H9 (cell line): ENCODE data around the gene ZNF792. TPM values are rescaled to one million over a fixed set of nuclear protein-coding genes. Genes with fewer than 3 reads are reported as not detected.

Experiments
- DNase-seq: peaks from one replicate; pipeline ENCODE4 v3.0.0-alpha.2; 2017
- H2AFZ ChIP-seq: one replicate; pipeline ENCODE4 v1.6.1; 2013; ENCODE audit warnings: mild to moderate bottlenecking, low read length, control low read depth, moderate library complexity
- H2AK5ac ChIP-seq: 2 replicates; pipeline ENCODE4 v1.6.1; 2013; ENCODE audit warnings: low read length, control low read depth, mixed read lengths; ENCODE audit not compliant: insufficient read length
- H2BK120ac ChIP-seq: one replicate; pipeline ENCODE4 v1.6.1; 2013; ENCODE audit warnings: low read depth, mild to moderate bottlenecking, low read length, control low read depth, inconsistent platforms; ENCODE audit not compliant: poor library complexity, severe bottlenecking
- H2BK12ac ChIP-seq: 2 replicates; pipeline ENCODE4 v1.6.1; 2013; ENCODE audit warnings: low read length, control low read depth, mixed read lengths, low read depth; ENCODE audit not compliant: insufficient read length
- H2BK15ac ChIP-seq: 2 replicates; pipeline ENCODE4 v1.6.1; 2013; ENCODE audit warnings: low read depth, low read length, control low read depth
- H2BK20ac ChIP-seq: one replicate; pipeline ENCODE4 v1.6.1; 2013; ENCODE audit warnings: low read depth, mild to moderate bottlenecking, low read length, control low read depth, inconsistent platforms; ENCODE audit not compliant: poor library complexity, severe bottlenecking
- H2BK5ac ChIP-seq: 2 replicates; pipeline ENCODE4 v1.6.1; 2013; ENCODE audit warnings: low read length, control low read depth, mixed read lengths; ENCODE audit not compliant: insufficient read length
- H3K14ac ChIP-seq: 2 replicates; pipeline ENCODE4 v1.6.1; 2013; ENCODE audit warnings: low read length, control low read depth; ENCODE audit not compliant: insufficient read depth
- H3K18ac ChIP-seq: 2 replicates; pipeline ENCODE4 v1.6.1; 2013; ENCODE audit warnings: low read depth, mild to moderate bottlenecking, mixed read lengths, low read length, control low read depth; ENCODE audit not compliant: insufficient read length
- H3K23ac ChIP-seq: 2 replicates; pipeline ENCODE4 v1.6.1; 2013; ENCODE audit warnings: low read length, control low read depth, mixed read lengths, low read depth; ENCODE audit not compliant: insufficient read length
- H3K23me2 ChIP-seq: 2 replicates; pipeline ENCODE4 v1.6.1; 2013; ENCODE audit warnings: low read depth, mild to moderate bottlenecking, mixed read lengths, low read length, control low read depth; ENCODE audit not compliant: insufficient read length, poor library complexity, severe bottlenecking
- H3K27ac ChIP-seq: 2 replicates; pipeline ENCODE4 v1.5.1; 2013; ENCODE audit warnings: low read length, control low read depth, mixed read lengths, low read depth; ENCODE audit not compliant: insufficient read length
- H3K27me3 ChIP-seq: 2 replicates; pipeline ENCODE4 v1.6.1; 2013; ENCODE audit warnings: low read length, control low read depth, inconsistent platforms; ENCODE audit not compliant: insufficient read depth
- H3K4ac ChIP-seq: 2 replicates; pipeline ENCODE4 v1.6.1; 2013; ENCODE audit warnings: low read depth, mild to moderate bottlenecking, control low read depth, inconsistent platforms, low read length, moderate library complexity
- H3K4me1 ChIP-seq: 2 replicates; pipeline ENCODE4 v1.6.1; 2013; ENCODE audit warnings: low read length, control low read depth, inconsistent platforms; ENCODE audit not compliant: insufficient read depth
- H3K4me2 ChIP-seq: 2 replicates; pipeline ENCODE4 v1.6.1; 2013; ENCODE audit warnings: low read length, control low read depth, mixed read lengths; ENCODE audit not compliant: insufficient read length, insufficient read depth
- H3K56ac ChIP-seq: 2 replicates; pipeline ENCODE4 v1.6.1; 2013; ENCODE audit warnings: low read depth, mild to moderate bottlenecking, mixed read lengths, low read length, control low read depth; ENCODE audit not compliant: insufficient read length
- H3K79me1 ChIP-seq: 2 replicates; pipeline ENCODE4 v1.6.1; 2013; ENCODE audit warnings: low read depth, mild to moderate bottlenecking, moderate library complexity, low read length, control low read depth, inconsistent platforms; ENCODE audit not compliant: insufficient read depth, poor library complexity, severe bottlenecking
- H3K79me2 ChIP-seq: 2 replicates; pipeline ENCODE4 v1.6.1; 2013; ENCODE audit warnings: low read length, control low read depth, inconsistent platforms; ENCODE audit not compliant: insufficient read depth
- H3K9ac ChIP-seq: 2 replicates; pipeline ENCODE4 v1.6.1; 2013; ENCODE audit warnings: low read length, control low read depth, mixed read lengths; ENCODE audit not compliant: insufficient read length; ENCODE audit errors: extremely low read depth
- H3K9me3 ChIP-seq: one replicate; pipeline ENCODE4 v1.6.1; 2013; ENCODE audit warnings: low read depth, low read length, inconsistent platforms; ENCODE audit not compliant: control insufficient read depth
- H3T11ph ChIP-seq: one replicate; pipeline ENCODE4 v1.6.1; 2013; ENCODE audit warnings: mild to moderate bottlenecking, low read length, control low read depth, inconsistent platforms
- H4K20me1 ChIP-seq: one replicate; pipeline ENCODE4 v1.6.1; 2013; ENCODE audit not compliant: control insufficient read depth, insufficient read length, insufficient read depth
- H4K5ac ChIP-seq: 2 replicates; pipeline ENCODE4 v1.6.1; 2013; ENCODE audit warnings: low read depth, mild to moderate bottlenecking, mixed read lengths, low read length, control low read depth; ENCODE audit not compliant: insufficient read length
- H4K8ac ChIP-seq: replicated peaks from 2 replicates; pipeline ENCODE4 v1.6.1; 2013; ENCODE audit warnings: low read length, control low read depth, mixed read lengths, low read depth; ENCODE audit not compliant: insufficient read length
- H4K91ac ChIP-seq: 2 replicates; pipeline ENCODE4 v1.6.1; 2013; ENCODE audit warnings: low read depth, mild to moderate bottlenecking, moderate library complexity, mixed read lengths, low read length, control low read depth; ENCODE audit not compliant: insufficient read length
- H3K27ac Mint-ChIP-seq, 3 experiments: 2 replicates in 2 of 3; 3 replicates in 1 of 3; pipeline ENCODE4 v1.8.0; 2020 to 2021; ENCODE audit warnings: mixed read lengths in 3 of 3, mild to moderate bottlenecking in 1 of 3, moderate library complexity in 1 of 3
- H3K27me3 Mint-ChIP-seq: 2 replicates; pipeline ENCODE4 v1.8.0; 2021; ENCODE audit warnings: low read depth, mild to moderate bottlenecking, moderate library complexity, mixed read lengths
- H3K36me3 Mint-ChIP-seq, 3 experiments: 2 replicates in 2 of 3; 3 replicates in 1 of 3; pipeline ENCODE4 v1.8.0; 2020 to 2021; ENCODE audit warnings: low read depth in 3 of 3, mixed read lengths in 3 of 3; ENCODE audit not compliant: insufficient read depth in 1 of 3
- H3K4me1 Mint-ChIP-seq, 2 experiments: 2 replicates each; pipeline ENCODE4 v1.8.0; 2020; ENCODE audit warnings: mixed read lengths in 2 of 2
- H3K4me3 Mint-ChIP-seq, 2 experiments: 2 replicates in 1 of 2; 3 replicates in 1 of 2; pipeline ENCODE4 v1.8.0; 2020 to 2021; ENCODE audit warnings: mild to moderate bottlenecking in 2 of 2, mixed read lengths in 2 of 2, moderate library complexity in 1 of 2
- H3K9me3 Mint-ChIP-seq, 2 experiments: 2 replicates in 1 of 2; 3 replicates in 1 of 2; pipeline ENCODE4 v1.8.0; 2020; ENCODE audit warnings: mild to moderate bottlenecking in 2 of 2, mixed read lengths in 2 of 2, moderate library complexity in 1 of 2
- CTCF ChIP-seq: fragments of 200-600 bp; sonication (generic); conservative IDR thresholded peaks from 3 replicates; pipeline ENCODE4 v1.8.0; 2021; ENCODE audit warnings: antibody characterized with exemption, mild to moderate bottlenecking
- WGBS: extraction: QIAGEN DNeasy Blood & Tissue Kit; methylation state at CpG from one replicate; pipeline ENCODE4 v1.1.7; 2013; ENCODE audit warnings: missing lambda C conversion rate, low lambda C conversion rate, mixed read lengths; ENCODE audit not compliant: insufficient read length; ENCODE audit errors: extremely low coverage; 5-methylcytosine and 5-hydroxymethylcytosine counted together
- total RNA-seq: library from RNA; stranded (reverse); gene quantifications from 2 replicates; pipeline ENCODE4 v1.2.1, GENCODE V29; 2021

Gene ZNF792
- total RNA-seq, 1 experiment from 2014 or later: 8.3 TPM

GRCh38 chr19:34985249-34986022 lies 21.4 kb upstream of the ZNF792 start:
- H3K9me3 ChIP-seq: no peaks in the 10 kb centered on the region
- no peak overlapping the region for H2BK120ac ChIP-seq
- no peaks in the 10 kb centered on the region for H3K79me2 ChIP-seq
- no peak overlapping the region for H4K91ac ChIP-seq
- no peak overlapping the region for H2BK5ac ChIP-seq
- TF ChIP-seq CTCF: no peak
- no peak overlapping the region for H3K27ac ChIP-seq
- Mint-ChIP-seq H3K27me3 (no peaks in the 10 kb centered on the region; the same call in 1 of the 2 replicates), H3K4me1 (peaks cover 9% of the 10 kb centered on the region in 2 experiments), H3K4me3 (peak overlapping the region in 1 of 2 experiments; percentile 35; a peak in 2 of 5 replicates), H3K36me3 (peaks cover 0 to 5% (median 0%) of the 10 kb centered on the region in 3 experiments; a peak in 3 of 7 replicates), H3K9me3 (peaks cover 4 to 10% of the 10 kb centered on the region in 2 experiments; a peak in 4 of 5 replicates), H3K27ac (peak overlapping the region; percentile 8 to 45 (median 11); a peak in 3 of 7 replicates)
- H3K79me1 ChIP-seq: no peaks in the 10 kb centered on the region
- DNase-seq: peak; percentile 67
- no peak overlapping the region for H2AFZ ChIP-seq
- H2BK20ac ChIP-seq: no peak overlapping the region
- no peak overlapping the region for H3T11ph ChIP-seq
- no peak overlapping the region for H3K4me2 ChIP-seq
- no peak overlapping the region for H3K56ac ChIP-seq
- H4K20me1 ChIP-seq: no peaks in the 10 kb centered on the region
- H4K8ac ChIP-seq: no peak overlapping the region
- H3K23ac ChIP-seq: no peak overlapping the region
- WGBS: no CpG with 5 or more reads among the region's 7 CpGs
- no peak overlapping the region for H3K14ac ChIP-seq
- no peak overlapping the region for H2BK15ac ChIP-seq
- H2AK5ac ChIP-seq: no peak overlapping the region
- H3K18ac ChIP-seq: peak overlapping the region; percentile 23
- H3K9ac ChIP-seq: no peak overlapping the region
- no peak overlapping the region for H4K5ac ChIP-seq
- no peak overlapping the region for H3K4ac ChIP-seq
- H3K23me2 ChIP-seq: no peaks in the 10 kb centered on the region
- H2BK12ac ChIP-seq: no peak overlapping the region
- peaks cover 5% of the 10 kb centered on the region; the same call in 1 of the 2 replicates for H3K4me1 ChIP-seq
- H3K27me3 ChIP-seq: no peaks in the 10 kb centered on the region
